HG03025 (cell line): Measurements from ENCODE around the gene PPP1R12B.
"Not testable (repeated sequence)": the region's sequence is repeated elsewhere in the genome, so short reads cannot be mapped to it uniquely, and the experiment has no call there.

Source experiments
- ATAC-seq: cut with Tn5 transposase; IDR thresholded peaks from one replicate; pipeline ENCODE4 v1.9.1; 2021; ENCODE audit warnings: mild to moderate bottlenecking, moderate library complexity; ENCODE audit not compliant: unreplicated experiment, low FRiP score

Gene PPP1R12B

GRCh38 chr1:202397256-202397655 lies 48.8 kb downstream of the PPP1R12B start:
- ATAC-seq = no peak

GRCh38 chr1:202398439-202398838 lies 49.9 kb downstream of the PPP1R12B start:
- not testable (repeated sequence) for ATAC-seq

DNA sequence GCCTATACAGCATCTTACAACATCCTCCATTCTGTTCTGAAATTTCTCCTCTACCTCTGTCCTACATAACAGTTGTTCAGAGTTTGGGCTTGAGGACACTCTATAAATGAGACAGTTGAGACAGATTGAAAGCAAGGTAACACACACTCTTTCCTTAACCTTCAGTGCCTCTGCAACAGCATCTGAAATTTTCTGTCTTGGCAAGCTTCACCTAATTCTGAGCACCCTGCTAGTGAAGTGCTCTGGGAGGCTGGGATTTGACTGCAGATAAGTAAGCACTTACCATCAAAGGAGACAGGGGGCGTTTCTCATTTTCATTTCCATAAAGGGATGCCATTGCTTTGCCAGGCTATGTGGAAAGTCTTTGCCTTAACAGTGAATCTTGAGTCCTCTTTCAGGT lies 53.3 kb downstream of the PPP1R12B start:
- not testable (repeated sequence) for ATAC-seq

GRCh38 chr1:202403381-202403780 lies 54.9 kb downstream of the PPP1R12B start:
- not testable (repeated sequence) for ATAC-seq

DNA sequence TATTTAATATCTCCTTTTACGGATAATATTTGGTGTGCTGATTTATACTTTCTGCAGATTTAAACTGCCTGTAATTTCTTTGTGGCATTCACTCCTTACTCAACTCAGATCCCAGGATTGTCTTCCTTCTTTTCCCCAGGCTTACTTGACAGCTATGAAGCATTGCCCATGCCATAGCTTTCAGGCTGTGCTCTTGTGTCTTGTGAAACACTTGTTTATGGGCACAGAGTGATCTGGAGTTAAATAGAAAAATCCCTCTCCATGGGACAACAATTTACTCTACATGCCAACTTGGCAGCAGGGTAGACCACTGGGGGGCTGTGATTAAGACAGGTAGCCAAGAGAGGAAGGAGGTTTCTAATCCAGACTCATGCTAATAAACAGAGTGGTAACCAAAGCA lies 57.4 kb downstream of the PPP1R12B start:
- no peak for ATAC-seq

- not testable (repeated sequence) for ATAC-seq
Measured at GRCh38 chr1:202406896-202407295, 58.4 kb downstream of the PPP1R12B start.

DNA sequence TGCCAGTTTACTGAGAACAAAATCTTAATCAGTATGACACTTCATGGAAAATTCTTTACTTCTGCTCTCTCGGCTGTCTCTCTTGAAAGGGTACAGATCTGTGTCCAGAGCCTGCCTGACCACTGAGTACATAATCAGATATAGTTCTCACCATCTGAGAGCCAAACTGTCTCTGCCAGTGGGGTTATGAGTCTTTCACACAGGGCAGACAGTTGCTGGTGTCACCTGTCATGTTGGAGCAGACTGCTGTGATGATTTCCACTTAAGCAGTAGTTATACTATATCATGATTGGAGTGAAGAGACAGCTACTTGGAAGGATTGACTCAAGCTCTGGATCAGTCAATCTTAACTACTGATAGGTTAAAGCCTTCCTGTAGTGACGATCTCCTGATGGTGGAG lies 58.9 kb downstream of the PPP1R12B start:
- ATAC-seq = not testable (repeated sequence)

GRCh38 chr1:202410251-202410650 lies 61.8 kb downstream of the PPP1R12B start:
- not testable (repeated sequence) for ATAC-seq

GRCh38 chr1:202410854-202411357 lies 62.4 kb downstream of the PPP1R12B start:
- not testable (repeated sequence) for ATAC-seq

GRCh38 chr1:202411422-202411821 lies 62.9 kb downstream of the PPP1R12B start:
- no peak for ATAC-seq

GRCh38 chr1:202412421-202412820 lies 63.9 kb downstream of the PPP1R12B start:
- ATAC-seq = not testable (repeated sequence)

DNA sequence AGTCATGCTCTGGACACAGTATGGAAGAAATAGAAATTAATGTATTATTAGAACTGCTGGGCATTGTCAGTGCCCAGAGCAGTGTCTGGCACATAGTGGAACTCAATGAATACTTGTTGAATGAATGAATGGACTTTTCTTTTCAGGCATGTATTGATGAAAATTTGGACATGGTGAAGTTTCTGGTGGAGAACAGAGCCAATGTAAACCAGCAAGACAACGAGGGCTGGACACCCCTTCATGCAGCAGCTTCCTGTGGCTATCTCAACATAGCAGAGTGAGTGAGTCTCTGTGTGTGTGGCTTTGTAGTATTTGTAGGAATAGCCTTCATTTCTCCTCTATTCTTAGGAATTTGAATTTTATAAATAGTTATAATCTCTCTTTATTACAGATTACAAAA lies 68.1 kb downstream of the PPP1R12B start:
- ATAC-seq = no peak

DNA sequence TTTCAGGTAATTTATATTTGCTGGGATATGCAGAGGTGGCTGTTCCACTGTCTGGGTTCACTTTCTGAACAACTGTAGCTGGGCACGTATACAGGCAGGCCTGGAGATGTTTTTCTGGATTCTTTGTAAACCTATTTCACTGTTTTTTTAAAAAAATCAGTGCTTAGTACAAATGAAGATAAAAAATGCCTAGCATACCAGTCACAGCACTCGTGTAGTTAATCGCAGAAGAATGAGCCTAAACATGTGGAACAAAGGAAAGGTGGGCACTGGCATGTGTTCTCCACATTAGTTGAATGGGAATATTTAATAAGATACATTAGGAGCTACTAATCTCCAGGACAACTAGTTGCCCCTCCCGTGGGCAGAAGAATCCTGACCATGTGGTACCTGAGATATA lies 68.6 kb downstream of the PPP1R12B start:
- not testable (repeated sequence) for ATAC-seq

DNA sequence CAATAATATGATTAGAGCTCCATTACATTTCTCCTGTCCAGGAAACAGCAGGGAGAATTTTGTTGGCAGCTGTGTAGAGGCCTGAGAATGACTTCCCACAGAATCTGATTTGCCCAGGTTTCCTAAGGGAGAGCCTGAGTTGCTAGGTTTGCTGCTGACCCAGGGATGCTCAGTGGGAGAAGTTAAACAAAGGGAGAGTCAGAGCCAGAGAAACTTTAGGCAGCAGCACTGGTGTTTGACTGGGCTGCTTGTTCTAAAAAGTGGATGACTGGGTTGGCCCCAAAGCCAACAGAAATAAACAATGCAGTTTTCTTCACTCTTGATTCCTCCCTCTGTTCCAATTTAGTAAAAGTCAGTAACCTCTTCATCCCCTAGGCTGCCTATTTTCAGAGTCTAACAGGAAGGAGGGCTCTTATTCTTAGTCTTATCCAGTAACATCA lies 69.3 kb downstream of the PPP1R12B start:
- ATAC-seq = not testable (repeated sequence)

GRCh38 chr1:202419731-202420130 lies 71.2 kb downstream of the PPP1R12B start:
- ATAC-seq = not testable (repeated sequence)

- ATAC-seq = not testable (repeated sequence)
Measured at GRCh38 chr1:202420422-202421094, 72.1 kb downstream of the PPP1R12B start.

DNA sequence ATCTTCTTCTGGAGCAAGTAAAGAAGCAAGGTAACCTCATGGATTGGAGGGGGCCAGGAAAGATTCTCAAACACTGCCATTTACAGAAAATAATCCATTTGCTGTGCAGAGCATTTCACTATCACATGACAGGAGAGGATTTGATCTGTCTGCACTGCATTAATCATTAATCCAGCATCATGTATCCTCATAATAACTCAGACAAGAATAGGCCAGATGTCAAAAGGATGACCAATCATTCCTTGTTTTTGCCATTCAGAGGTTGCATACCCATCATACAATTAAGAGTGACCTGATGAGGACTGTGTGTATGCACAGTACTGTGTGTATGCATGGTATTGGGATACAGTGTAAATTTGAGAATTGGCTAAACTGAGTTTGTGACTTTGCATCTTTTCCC lies 74.2 kb downstream of the PPP1R12B start:
- ATAC-seq = not testable (repeated sequence)

DNA sequence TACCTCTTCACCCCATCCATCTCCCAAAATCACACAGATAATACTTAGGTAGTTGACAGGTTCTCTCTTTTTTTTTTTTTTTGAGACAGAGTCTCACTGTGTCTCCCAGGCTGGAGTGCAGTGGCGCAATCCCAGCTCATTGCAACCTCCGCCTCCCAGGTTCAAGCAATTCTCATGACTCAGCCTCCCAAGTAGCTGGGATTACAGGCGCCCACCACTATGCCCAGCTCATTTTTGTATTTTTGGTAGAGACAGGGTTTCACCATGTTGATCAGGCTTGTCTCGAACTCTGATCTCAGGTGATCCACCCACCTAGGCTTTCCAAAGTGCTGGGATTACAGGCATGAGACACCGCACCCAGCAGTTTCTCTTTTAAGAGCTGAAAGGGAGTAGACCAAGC lies 75.8 kb downstream of the PPP1R12B start:
- ATAC-seq = not testable (repeated sequence)

- ATAC-seq = not testable (repeated sequence)
Measured at GRCh38 chr1:202430111-202430510, 81.6 kb downstream of the PPP1R12B start.

DNA sequence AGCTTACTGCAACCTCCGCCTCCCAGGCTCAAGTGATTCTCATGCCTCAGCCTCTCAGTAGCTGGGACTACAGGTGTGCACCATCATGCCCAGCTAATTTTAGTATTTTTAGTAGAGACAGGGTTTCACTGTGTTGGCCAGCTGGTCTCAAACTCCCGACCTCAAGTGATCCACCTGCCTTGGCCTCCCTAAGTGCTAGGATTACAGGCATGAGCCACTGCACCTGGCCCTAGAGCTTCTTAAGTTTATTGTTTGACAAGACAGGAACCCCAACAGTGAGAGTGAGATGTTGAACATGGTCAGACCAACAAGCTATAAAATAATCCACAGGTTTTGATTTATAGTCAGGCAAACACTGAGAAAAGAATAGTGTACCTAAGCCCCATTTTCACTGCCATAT lies 83.8 kb downstream of the PPP1R12B start:
- ATAC-seq = not testable (repeated sequence)

- no peak for ATAC-seq
Measured at GRCh38 chr1:202433155-202434043, 84.9 kb downstream of the PPP1R12B start.
